SKM-1 (cell line): ENCODE measurements around the gene TMTC2.

ENCODE experiments used
- DNase-seq: peaks from one replicate; lab custom pipeline; 2025; ENCODE audit not compliant: unreplicated experiment; lab: John Stamatoyannopoulos, UW

Gene TMTC2

GRCh38 chr12:82876075-82876474 is 189.4 kb downstream of the TMTC2 start:
- DNase-seq: no peak

GRCh38 chr12:82877963-82878362 is 191.3 kb downstream of the TMTC2 start:
- DNase-seq: no peak

- DNase-seq: no peak
These were observed 193.8 kb downstream of the TMTC2 start for GRCh38 chr12:82880442-82880901.

- no peak for DNase-seq
These were observed 197.0 kb downstream of the TMTC2 start for GRCh38 chr12:82883394-82884355.

- DNase-seq: no peak
These were observed 200.1 kb downstream of the TMTC2 start for GRCh38 chr12:82886671-82887340.

GRCh38 chr12:82893896-82894295 is 207.2 kb downstream of the TMTC2 start:
- no peak for DNase-seq

GRCh38 chr12:82896277-82896676 is 209.6 kb downstream of the TMTC2 start:
- DNase-seq: no peak

- DNase-seq: no peak
These were observed 210.3 kb downstream of the TMTC2 start for GRCh38 chr12:82896979-82897378.

- DNase-seq: no peak
These were observed 211.7 kb downstream of the TMTC2 start for GRCh38 chr12:82898441-82898840.

GRCh38 chr12:82904219-82904790 is 217.6 kb downstream of the TMTC2 start:
- no peak for DNase-seq

GRCh38 chr12:82910246-82910893 is 223.7 kb downstream of the TMTC2 start:
- DNase-seq: no peak

- DNase-seq: no peak
These were observed 225.7 kb downstream of the TMTC2 start for GRCh38 chr12:82912406-82912805.

GRCh38 chr12:82919388-82920054 is 232.8 kb downstream of the TMTC2 start:
- no peak for DNase-seq

- no peak for DNase-seq
These were observed 237.2 kb downstream of the TMTC2 start for GRCh38 chr12:82923935-82924334.

- DNase-seq: no peak
These were observed 239.9 kb downstream of the TMTC2 start for GRCh38 chr12:82926630-82927029.

- no peak for DNase-seq
These were observed 243.6 kb downstream of the TMTC2 start for GRCh38 chr12:82930301-82930700.

- no peak for DNase-seq
These were observed 244.8 kb downstream of the TMTC2 start for GRCh38 chr12:82931349-82932116.

GRCh38 chr12:82937151-82937550 is 250.4 kb downstream of the TMTC2 start:
- no peak for DNase-seq

- no peak for DNase-seq
These were observed 255.8 kb downstream of the TMTC2 start for GRCh38 chr12:82942521-82942920.

GRCh38 chr12:82942991-82943401 is 256.3 kb downstream of the TMTC2 start:
- DNase-seq: no peak
